Transverse colon (tissue), 3 donors: Measurements from ENCODE around the gene RSBN1.

Experiments used
- CTCF ChIP-seq, 5 experiments: fragments of 200-600 bp in 3 of 5; fragments of 450-650 bp in 2 of 5; sonication (generic) in 3 of 5; IDR thresholded peaks; 1 replicate in 2 of 5; 2 replicates in 3 of 5; pipeline ENCODE4 v1.5.1; 2016 to 2017; ENCODE audit warnings: antibody characterized with exemption in 5 of 5, inconsistent platforms in 3 of 5, mild to moderate bottlenecking in 2 of 5, moderate library complexity in 1 of 5
- EP300 ChIP-seq: sonication (generic); formaldehyde crosslinking; IDR thresholded peaks from one replicate; pipeline ENCODE4 v1.6.1; 2017; ENCODE audit warnings: antibody characterized with exemption, low read depth

DNA sequence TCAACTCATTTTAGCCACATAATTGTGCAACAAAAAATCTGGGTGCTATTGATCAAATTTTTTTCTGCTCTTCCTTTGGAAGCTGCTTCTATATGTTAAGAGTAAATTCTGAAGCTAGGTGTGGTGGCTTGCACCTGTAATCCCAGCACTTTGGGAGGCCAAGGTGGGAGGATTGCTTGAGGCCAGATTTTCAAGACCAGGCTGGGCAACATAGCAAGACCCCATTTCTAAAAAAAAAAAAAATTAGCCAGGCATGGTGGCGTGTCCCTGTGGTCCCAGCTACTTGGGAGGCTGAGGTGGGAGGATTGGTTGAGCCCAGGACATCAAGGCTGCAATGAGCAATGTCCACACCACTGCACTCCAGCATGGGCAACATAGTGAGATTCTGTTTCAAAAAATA lies 24.3 kb upstream of the RSBN1 start:
- TF ChIP-seq EP300 (no peak), CTCF (IDR thresholded peaks at IDR 0.05) (no peak)
